ENCODE data around the gene ABCC6. TPM values are rescaled to one million over a fixed set of nuclear protein-coding genes. Genes with fewer than 3 reads are reported as not detected.

The ABCC6 gene
- total and polyA plus RNA-seq, 2 donors (not counting 3 experiments of a cell fraction or from before 2014, with no cell fraction given) = 0.07 to 0.84 TPM

- Histone ChIP-seq H3K9me3 (replicated peaks; ENCODE audit: control insufficient read depth, insufficient read depth, low read length) (no peaks in the 10 kb centered on the region), H3K27ac (ENCODE audit: insufficient read depth, low read depth, low read length) (no peak overlapping the region), H3K9ac (replicated peaks; ENCODE audit: extremely low read depth, insufficient read depth, low read length) (no peak overlapping the region), H3K9me1 (replicated peaks; ENCODE audit: control insufficient read depth, extremely low read depth, insufficient read depth, low read length) (no peaks in the 10 kb centered on the region), H4K20me1 (replicated peaks; ENCODE audit: control insufficient read depth, extremely low read depth, insufficient read depth, low read length) (no peaks in the 10 kb centered on the region), H3K36me3 (ENCODE audit: control insufficient read depth in 2 of 2, extremely low read depth in 1 of 2, insufficient read depth in 2 of 2, low read length in 2 of 2) (no peaks in the 10 kb centered on the region), H3K79me2 (ENCODE audit: control insufficient read depth, insufficient read depth, low read length) (no peaks in the 10 kb centered on the region), H2AFZ (ENCODE audit: low read depth, low read length) (no peak overlapping the region), H3K27me3 (ENCODE audit: control insufficient read depth in 2 of 2, insufficient read depth in 2 of 2, low read length in 2 of 2) (peaks cover 0 to 2% of the 10 kb centered on the region in 2 experiments), H3K4me1 (ENCODE audit: control insufficient read depth, extremely low read depth, insufficient read depth, low read length) (no peaks in the 10 kb centered on the region), H3K4me2 (ENCODE audit: insufficient read depth, low read length) (no peak overlapping the region), H3K4me3 (replicated peaks in 1 of 3; ENCODE audit: insufficient read depth in 1 of 3, low read depth in 1 of 3, low read length in 3 of 3) (no peak overlapping the region)
- FAIRE-seq (no peak), DNase-seq (ENCODE audit: low read depth, low spot score) (no peak)
- TF ChIP-seq MYC (IDR thresholded peaks at IDR 0.05; ENCODE audit: low read depth, low read length) (no peak), JUN (IDR thresholded peaks at IDR 0.05; ENCODE audit: borderline replicate concordance, insufficient read depth, insufficient read length, low read depth) (no peak), POLR2A (IDR thresholded peaks at IDR 0.05; ENCODE audit: low read depth, low read length) (no peak), EZH2 (IDR thresholded peaks at IDR 0.05; ENCODE audit: borderline replicate concordance, low read depth, low read length, severe bottlenecking) (no peak), FOS (IDR thresholded peaks at IDR 0.05; ENCODE audit: borderline replicate concordance, insufficient read depth, low read length) (no peak), POLR2AphosphoS5 (IDR thresholded peaks at IDR 0.05; ENCODE audit: insufficient read depth, low read depth, low read length) (no peak), CTCF (IDR thresholded peaks at IDR 0.05; ENCODE audit: extremely low read depth in 1 of 2, insufficient read depth in 1 of 2, low read depth in 1 of 2, low read length in 2 of 2) (no peak)
- no TSS peak for BruUV-seq (replicated peaks)
- CTCF ChIA-PET = interaction anchor here (0.6 to 1.6 kb wide), 2 partner anchors 9 to 12 kb away, joined by 3 to 7 read pairs; no protein-coding TSS in a partner anchor
- dilution Hi-C loops (cut with MboI; ENCODE audit: extremely low pct_ligation_motif_present, low sequenced_read_pairs) (no loop called here), intact Hi-C loops (cut with micrococcal nuclease) (no loop called here)
- POLR2A ChIA-PET = no interaction called here
These were observed 48.0 kb downstream of the ABCC6 start for GRCh38 chr16:16175296-16175695.

Measured in endothelial cell of umbilical vein (primary cell).